OCI-LY1 (cell line): Measurements from ENCODE around the gene MYO5B.
"Not testable (repeated sequence)": the region's sequence is repeated elsewhere in the genome, so short reads cannot be mapped to it uniquely, and the experiment has no call there.

Experiments
- H2AFZ ChIP-seq: fragments of 200-600 bp; sonication (generic), shearing (Covaris generic); 2 replicates; pipeline ENCODE4 v1.6.0; 2014; ENCODE audit warnings: antibody characterized with exemption, mild to moderate bottlenecking, low read length
- H3F3A ChIP-seq: fragments of 200-600 bp; sonication (generic), shearing (Covaris generic); 2 replicates; pipeline ENCODE4 v1.6.0; 2014; ENCODE audit warnings: mild to moderate bottlenecking, antibody characterized with exemption, low read length, moderate library complexity; ENCODE audit not compliant: insufficient read depth
- H3K27ac ChIP-seq: fragments of 200-600 bp; sonication (generic); 2 replicates; pipeline ENCODE4 v1.5.1; 2014; ENCODE audit warnings: low read length, mixed run types, mild to moderate bottlenecking, low read depth; ENCODE audit not compliant: poor library complexity, severe bottlenecking
- H3K27me3 ChIP-seq: fragments of 200-600 bp; sonication (generic); 2 replicates; pipeline ENCODE4 v1.6.0; 2014; ENCODE audit warnings: antibody characterized with exemption, mild to moderate bottlenecking, low read length, moderate library complexity; ENCODE audit not compliant: insufficient read depth
- H3K36me3 ChIP-seq: fragments of 200-600 bp; sonication (generic); 2 replicates; pipeline ENCODE4 v1.6.1; 2014; ENCODE audit warnings: mild to moderate bottlenecking, antibody characterized with exemption, low read length, moderate library complexity, mixed read lengths; ENCODE audit not compliant: insufficient read depth
- H3K4me1 ChIP-seq: fragments of 200-600 bp; sonication (generic); 2 replicates; pipeline ENCODE4 v1.5.1; 2014; ENCODE audit warnings: mild to moderate bottlenecking, low read length, moderate library complexity; ENCODE audit not compliant: insufficient read depth, severe bottlenecking
- H3K4me2 ChIP-seq: fragments of 200-600 bp; sonication (generic), shearing (Covaris generic); 2 replicates; pipeline ENCODE4 v1.6.1; 2014; ENCODE audit warnings: low read length
- H3K4me3 ChIP-seq: fragments of 200-600 bp; sonication (generic); 2 replicates; pipeline ENCODE4 v1.5.1; 2014; ENCODE audit warnings: low read length, low read depth, mild to moderate bottlenecking, mixed read lengths; ENCODE audit not compliant: poor library complexity, severe bottlenecking
- H3K79me2 ChIP-seq: fragments of 200-600 bp; shearing (Covaris generic); 2 replicates; pipeline ENCODE4 v1.6.1; 2016; ENCODE audit warnings: mixed run types, low read length, mixed read lengths; ENCODE audit not compliant: insufficient read depth
- H3K9ac ChIP-seq: fragments of 200-600 bp; sonication (generic), shearing (Covaris generic); 2 replicates; pipeline ENCODE4 v1.6.1; 2014; ENCODE audit warnings: mild to moderate bottlenecking, low read length, mixed read lengths
- H3K9me2 ChIP-seq: fragments of 200-600 bp; sonication (generic), shearing (Covaris generic); 2 replicates; pipeline ENCODE4 v1.6.1; 2014; ENCODE audit warnings: low read depth, mild to moderate bottlenecking, low read length, mixed read lengths
- H3K9me3 ChIP-seq: fragments of 200-600 bp; shearing (Covaris generic); 2 replicates; pipeline ENCODE4 v1.6.1; 2014; ENCODE audit warnings: low read length, mixed read lengths
- H4K20me1 ChIP-seq: fragments of 200-600 bp; sonication (generic), shearing (Covaris generic); 2 replicates; pipeline ENCODE4 v1.6.0; 2016; ENCODE audit warnings: mild to moderate bottlenecking, low read length; ENCODE audit not compliant: insufficient read depth
- EZH2 ChIP-seq: fragments of 200-600 bp; sonication (generic), shearing (Covaris generic); IDR thresholded peaks from 2 replicates; pipeline ENCODE4 v1.8.0; 2017; ENCODE audit warnings: borderline replicate concordance, mixed run types, mild to moderate bottlenecking, antibody characterized with exemption, low read length, moderate library complexity, mixed read lengths
- TF ChIP-seq, protein P1 (sequence below): fragments of 200-600 bp; sonication (generic), shearing (Covaris generic); IDR thresholded peaks from 2 replicates; pipeline ENCODE4 v1.5.1; 2017; ENCODE audit warnings: mild to moderate bottlenecking, antibody characterized with exemption, low read length, moderate library complexity, mixed read lengths

MYO5B gene

GRCh38 chr18:50099725-50100407 lies 95.1 kb downstream of the MYO5B start:
- TF ChIP-seq EZH2, result no peak
- TF ChIP-seq, protein P1, sequence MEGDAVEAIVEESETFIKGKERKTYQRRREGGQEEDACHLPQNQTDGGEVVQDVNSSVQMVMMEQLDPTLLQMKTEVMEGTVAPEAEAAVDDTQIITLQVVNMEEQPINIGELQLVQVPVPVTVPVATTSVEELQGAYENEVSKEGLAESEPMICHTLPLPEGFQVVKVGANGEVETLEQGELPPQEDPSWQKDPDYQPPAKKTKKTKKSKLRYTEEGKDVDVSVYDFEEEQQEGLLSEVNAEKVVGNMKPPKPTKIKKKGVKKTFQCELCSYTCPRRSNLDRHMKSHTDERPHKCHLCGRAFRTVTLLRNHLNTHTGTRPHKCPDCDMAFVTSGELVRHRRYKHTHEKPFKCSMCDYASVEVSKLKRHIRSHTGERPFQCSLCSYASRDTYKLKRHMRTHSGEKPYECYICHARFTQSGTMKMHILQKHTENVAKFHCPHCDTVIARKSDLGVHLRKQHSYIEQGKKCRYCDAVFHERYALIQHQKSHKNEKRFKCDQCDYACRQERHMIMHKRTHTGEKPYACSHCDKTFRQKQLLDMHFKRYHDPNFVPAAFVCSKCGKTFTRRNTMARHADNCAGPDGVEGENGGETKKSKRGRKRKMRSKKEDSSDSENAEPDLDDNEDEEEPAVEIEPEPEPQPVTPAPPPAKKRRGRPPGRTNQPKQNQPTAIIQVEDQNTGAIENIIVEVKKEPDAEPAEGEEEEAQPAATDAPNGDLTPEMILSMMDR, result no peak
- Histone ChIP-seq H2AFZ (no peak overlapping the region), H3K4me2 (no peak overlapping the region), H3K4me1 (no peaks in the 10 kb centered on the region), H3K9me2 (no peaks in the 10 kb centered on the region), H3K27me3 (no peaks in the 10 kb centered on the region), H3K4me3 (no peak overlapping the region), H3K9ac (no peak overlapping the region), H3K79me2 (no peaks in the 10 kb centered on the region), H3K9me3 (no peaks in the 10 kb centered on the region), H4K20me1 (no peaks in the 10 kb centered on the region), H3K36me3 (no peaks in the 10 kb centered on the region), H3F3A (no peaks in the 10 kb centered on the region), H3K27ac (no peak overlapping the region)

DNA sequence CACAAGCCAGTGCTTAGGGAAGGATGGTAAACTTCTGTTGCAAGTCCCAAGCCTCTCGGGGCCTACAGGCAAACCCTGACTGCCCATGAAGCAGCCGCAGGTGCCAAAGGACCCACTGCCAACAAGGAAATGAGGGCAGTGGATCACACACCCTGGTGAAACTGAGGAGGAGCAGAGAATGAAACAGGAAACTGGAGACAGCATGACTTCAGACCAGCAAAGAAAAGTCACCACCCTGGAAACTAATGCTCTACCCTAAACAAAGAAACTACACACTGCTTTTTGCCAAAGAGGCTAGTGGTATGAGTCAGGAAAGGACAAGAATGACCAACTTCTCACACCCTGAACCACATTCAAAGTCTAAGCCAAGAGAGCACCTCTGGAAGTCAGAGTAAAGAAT lies 97.2 kb downstream of the MYO5B start:
- no peaks in the 10 kb centered on the region for H3K27me3 ChIP-seq
- H3K4me2 ChIP-seq, result no peak overlapping the region
- no peak for TF ChIP-seq EZH2
- TF ChIP-seq, protein P1, result no peak
- no peaks in the 10 kb centered on the region for H3K4me1 ChIP-seq
- no peak overlapping the region for H3K9ac ChIP-seq
- H3K9me2 ChIP-seq, result no peaks in the 10 kb centered on the region
- no peak overlapping the region for H2AFZ ChIP-seq
- H3K27ac ChIP-seq, result no peak overlapping the region
- no peaks in the 10 kb centered on the region for H3F3A ChIP-seq
- H3K9me3 ChIP-seq, result no peaks in the 10 kb centered on the region
- no peak overlapping the region for H3K4me3 ChIP-seq
- H3K79me2 ChIP-seq, result no peaks in the 10 kb centered on the region
- no peaks in the 10 kb centered on the region for H4K20me1 ChIP-seq
- H3K36me3 ChIP-seq, result no peaks in the 10 kb centered on the region

DNA sequence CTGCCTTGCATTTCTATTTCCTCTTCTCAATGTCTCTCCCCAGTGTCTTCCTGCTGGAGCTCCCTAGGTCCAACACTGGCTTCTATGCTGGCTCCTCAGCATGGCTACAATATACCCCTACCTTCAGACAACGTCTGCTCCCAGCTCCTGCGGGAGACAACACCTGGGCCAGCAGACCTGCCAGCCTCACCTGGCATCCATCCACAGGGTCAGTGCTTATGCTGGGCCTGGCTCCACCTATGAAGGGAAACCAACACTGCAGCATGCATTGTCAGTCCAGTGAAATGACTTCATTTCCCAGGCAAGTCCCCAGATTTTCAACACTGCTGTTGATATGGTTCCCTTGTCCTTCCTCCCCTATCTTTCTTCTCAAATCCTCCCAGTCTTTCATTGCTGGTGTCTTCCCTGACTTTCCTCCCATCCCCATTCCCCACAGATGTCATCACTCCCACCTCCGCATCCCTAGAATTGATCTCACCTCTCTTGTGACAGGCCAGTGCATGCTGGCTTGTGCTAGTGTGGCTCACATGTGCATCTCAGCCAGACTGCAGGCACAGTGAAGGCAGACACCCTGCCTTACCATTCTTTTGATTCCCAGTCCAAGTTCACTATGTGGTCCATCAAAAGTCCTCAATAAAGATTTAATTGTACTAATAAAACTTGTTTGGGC lies 98.0 kb downstream of the MYO5B start:
- Histone ChIP-seq H3K9me3 (no peaks in the 10 kb centered on the region), H4K20me1 (no peaks in the 10 kb centered on the region), H2AFZ (no peak overlapping the region), H3K27ac (no peak overlapping the region), H3K9ac (no peak overlapping the region), H3K4me3 (no peak overlapping the region), H3F3A (no peaks in the 10 kb centered on the region), H3K36me3 (no peaks in the 10 kb centered on the region), H3K4me2 (no peak overlapping the region), H3K79me2 (no peaks in the 10 kb centered on the region), H3K4me1 (no peaks in the 10 kb centered on the region), H3K27me3 (no peaks in the 10 kb centered on the region), H3K9me2 (no peaks in the 10 kb centered on the region)
- TF ChIP-seq, protein P1, result no peak
- TF ChIP-seq EZH2, result no peak

DNA sequence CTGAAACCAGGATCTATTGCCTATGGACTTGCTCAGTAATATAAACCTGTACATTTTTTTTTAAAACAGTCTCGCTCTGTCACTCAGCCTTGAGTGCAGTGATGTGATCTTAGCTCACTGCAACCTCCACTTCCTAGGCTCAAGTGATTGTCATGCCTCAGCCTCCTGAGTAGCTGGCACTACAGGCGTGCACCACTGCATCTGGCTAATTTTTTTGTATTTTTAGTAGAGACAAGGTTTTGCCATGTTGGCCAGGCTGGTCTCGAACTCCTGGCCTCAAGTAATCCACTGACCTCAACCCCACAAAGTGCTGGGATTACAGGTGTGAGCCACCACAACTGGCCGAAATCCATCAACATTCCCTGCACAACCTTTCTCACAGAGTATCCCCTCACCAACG lies 100.2 kb downstream of the MYO5B start:
- H4K20me1 ChIP-seq, H3K4me2 ChIP-seq, H3K9me3 ChIP-seq, H3K79me2 ChIP-seq, H3K4me1 ChIP-seq, H3K36me3 ChIP-seq, H3K4me3 ChIP-seq, H3K27me3 ChIP-seq, H3K27ac ChIP-seq, H3K9ac ChIP-seq, H3K9me2 ChIP-seq, H2AFZ ChIP-seq, H3F3A ChIP-seq: not testable (repeated sequence)
